GM15510 (cell line): ENCODE results near the gene FBF1.

Experiments
- POLR2A ChIP-seq: IDR thresholded peaks from 3 replicates; pipeline ENCODE4 v1.6.1; 2011; ENCODE audit warnings: borderline replicate concordance; ENCODE audit not compliant: insufficient read length; ENCODE audit errors: extremely low read depth

FBF1 gene

DNA sequence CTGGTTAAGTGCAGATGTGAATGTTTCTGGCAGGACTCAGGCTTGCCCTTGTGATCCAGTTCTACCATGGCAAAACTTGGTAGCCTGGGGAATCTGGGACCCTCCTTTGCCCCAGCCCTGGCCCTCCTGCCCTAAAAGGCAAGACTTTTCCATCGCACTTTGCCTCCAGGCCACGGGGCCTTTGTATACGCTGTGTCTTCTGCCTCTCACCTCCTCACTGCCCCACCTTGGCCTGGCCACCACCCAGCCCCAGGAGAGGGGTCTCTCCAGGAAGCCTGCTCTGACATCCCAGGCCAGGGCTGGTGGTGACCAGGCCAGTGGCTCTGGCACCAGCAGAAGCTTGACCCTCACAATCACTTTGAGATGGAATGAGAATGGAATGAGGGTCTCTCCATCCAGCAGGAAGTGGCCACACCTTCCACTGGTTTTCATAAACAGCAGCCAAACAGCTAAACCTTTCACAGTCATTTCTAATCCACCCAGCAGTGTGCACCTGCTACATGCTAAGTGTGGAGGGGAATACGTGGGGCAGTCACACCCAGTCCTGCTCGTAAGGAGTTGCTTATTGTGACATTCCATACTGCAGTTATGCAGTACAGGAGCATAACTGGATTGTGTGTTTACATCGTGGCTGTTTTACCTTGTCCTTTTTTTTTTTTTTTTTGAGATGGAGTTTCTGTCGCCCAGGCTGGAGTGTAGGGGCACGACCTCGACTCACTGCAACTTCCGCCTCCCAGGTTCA is 34.5 kb downstream of the FBF1 start:
- no peak for TF ChIP-seq POLR2A

DNA sequence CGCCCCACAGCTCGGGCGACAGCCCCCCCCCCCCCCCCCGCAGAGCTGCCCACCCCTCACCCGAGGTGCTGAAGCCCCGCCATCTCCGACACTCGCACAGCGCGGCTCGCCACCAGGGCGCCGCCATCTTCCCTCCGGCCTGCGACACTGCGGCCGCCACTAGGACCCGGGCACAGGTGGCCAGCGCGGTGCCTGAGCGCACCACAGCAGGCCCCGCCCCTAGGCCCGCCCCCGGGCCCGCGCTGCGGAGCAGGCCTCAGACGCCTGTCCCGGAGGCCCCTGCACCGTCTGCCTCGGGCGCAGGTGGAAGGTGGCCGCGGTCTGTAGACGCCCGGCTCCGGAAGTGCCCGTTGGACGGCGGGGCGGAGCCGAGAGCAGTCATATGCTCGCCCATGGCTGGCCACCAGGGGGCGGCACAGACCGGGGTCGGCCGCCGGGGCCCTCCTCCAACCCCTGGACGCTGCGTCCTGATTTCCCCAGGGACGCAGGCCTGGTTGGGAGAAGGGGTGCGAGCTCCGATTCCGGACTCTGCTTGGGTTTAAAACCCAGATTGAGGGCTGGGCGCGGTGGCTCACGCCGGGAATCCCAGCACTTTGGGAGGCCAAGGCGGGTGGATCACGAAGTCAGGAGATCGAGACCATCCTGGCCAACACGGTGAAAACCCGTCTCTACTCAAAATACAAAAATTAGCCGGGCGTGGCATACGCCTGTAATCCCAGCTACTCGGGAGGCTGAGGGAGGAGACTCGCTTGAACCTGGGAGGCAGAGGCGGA is 35.9 kb downstream of the FBF1 start, which contains the start of gene MRPL38:
MRPL38 (minus strand) TSS at position 136 of the 773 bp plus-strand sequence; CDS start at position 127, 9 bp downstream.
- TF ChIP-seq POLR2A: peak; percentile 83

DNA sequence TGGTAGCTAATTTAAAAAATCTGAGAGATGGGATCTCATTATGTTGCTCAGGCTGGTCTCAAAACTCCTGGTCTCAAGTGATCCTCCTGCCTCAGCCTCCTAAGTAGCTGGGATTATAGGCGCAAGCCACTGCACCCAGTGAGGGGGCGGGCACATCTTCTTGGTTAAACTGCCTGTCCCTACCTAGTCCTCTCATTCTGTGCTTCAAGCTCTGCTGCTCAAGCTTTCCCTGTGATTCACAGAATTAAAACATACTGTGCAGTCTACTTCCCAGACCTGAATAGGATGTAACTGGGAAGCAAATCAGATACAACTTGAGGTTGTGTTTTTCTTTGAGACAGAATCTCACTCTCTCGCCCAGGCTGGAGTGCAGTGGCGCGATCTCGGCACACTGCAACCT is 38.4 kb downstream of the FBF1 start:
- no peak for TF ChIP-seq POLR2A

DNA sequence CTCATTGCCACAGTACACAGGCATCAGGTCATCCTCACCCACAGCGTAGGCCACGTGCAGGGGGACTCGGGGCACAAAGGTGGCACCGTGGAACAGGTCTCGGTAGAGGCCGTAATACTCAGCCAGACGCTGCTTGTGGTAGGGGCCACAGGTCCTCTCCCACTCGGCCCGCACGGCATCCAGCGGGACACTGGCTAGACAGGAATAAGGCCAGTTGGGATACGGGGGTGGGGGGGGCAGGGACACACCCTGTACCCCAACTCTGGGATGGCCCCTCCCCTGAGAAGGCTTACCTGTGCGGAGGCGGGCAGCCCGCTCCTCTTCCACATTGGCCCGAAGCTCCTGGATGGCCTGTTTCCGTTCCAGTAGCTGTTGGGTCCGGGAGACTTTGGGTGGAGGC is 39.1 kb downstream of the FBF1 start:
- TF ChIP-seq POLR2A: no peak

DNA sequence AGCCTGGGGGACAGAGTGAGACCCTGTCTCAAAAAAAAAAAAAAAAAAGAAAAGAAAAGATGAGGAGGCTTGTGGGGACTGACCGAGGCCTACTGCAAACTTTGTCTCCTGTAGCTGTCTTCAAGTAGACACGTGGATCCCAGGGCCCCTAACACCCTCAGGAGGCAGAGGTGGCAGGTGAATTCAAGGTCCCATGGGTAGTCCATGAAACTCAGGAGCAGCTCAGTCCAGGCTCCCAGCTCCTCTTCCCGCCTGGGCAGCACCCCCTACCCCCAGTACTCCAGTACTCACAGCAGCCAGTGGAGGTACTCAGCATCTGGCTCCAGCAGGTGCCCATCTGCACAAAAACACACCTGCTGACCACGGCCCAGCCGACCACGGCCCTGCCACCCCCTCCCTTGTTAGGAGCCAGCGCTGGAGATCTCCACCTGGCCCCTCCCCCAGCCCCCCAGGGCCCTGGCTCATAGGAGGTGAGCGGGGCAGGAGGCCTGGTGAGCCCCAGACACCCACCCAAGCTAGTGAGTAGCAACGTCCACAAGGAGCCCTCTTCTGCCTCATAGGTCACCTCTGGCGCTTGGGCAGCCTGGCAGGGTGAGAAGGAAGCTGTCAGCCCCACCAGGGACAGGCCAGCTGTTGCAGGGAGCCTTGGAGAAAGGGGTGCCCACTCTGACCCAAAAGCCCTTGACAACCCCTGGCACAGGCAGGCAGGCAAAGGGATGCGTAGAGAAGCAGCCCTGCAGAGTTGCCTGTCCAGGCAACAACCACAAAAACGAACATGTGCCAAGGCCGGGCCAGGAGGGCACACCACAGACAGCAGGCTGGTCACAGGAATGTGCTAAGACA is 39.9 kb downstream of the FBF1 start:
- no peak for TF ChIP-seq POLR2A

DNA sequence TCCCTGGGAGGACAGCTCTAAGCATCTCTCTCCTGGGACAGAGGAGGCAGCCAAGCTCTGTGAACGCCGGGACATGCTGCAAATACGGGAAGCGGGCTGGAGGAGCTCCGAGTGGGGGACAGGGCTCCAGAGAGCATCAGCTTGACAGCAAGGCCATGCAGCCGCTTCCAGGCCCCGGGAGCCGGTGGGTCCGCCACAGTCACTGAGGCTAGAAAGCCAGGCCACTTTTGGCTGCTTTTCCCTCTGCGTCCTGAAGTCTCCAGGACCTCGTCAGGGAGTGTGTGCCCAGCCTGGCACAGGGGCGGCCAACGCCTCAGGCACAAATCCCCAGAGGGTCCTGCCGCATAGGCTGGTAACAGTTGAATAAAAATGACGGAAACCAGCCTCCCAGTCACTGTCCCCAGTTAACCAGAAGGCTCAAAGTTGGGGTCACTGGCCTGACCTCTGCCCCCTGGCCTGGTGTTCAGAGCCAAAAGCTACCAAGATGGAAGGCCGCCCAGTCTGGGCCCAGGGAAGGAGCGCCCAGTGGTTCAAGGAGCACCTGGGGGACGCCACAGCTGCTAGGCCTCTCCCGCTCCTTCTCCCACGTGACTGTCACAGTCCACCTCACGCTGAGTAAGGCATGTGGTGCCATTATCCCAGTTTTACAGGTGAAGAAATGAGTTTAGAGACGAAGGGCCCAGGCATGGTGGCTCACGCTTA is 40.9 kb downstream of the FBF1 start:
- TF ChIP-seq POLR2A: no peak

DNA sequence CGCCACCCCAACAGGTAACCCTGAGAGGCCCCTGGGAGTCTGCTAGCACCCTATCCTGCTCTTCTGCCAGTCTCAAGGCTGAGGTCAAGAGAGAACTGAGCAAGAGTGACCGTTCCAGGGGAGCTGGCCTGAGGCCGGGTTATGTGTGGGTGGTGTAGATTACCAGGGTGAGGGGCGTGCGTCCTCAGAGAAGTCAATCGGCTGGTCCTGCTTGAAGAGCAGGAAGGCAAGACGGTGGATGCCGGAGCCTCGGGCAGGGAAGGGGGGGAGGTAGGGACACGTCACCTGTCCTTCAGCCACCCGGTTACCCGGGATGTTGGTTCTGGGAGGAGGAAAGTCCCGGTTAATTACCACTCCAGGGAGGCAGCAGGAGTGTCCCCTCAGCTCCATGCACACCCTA is 41.5 kb downstream of the FBF1 start:
- TF ChIP-seq POLR2A: no peak

DNA sequence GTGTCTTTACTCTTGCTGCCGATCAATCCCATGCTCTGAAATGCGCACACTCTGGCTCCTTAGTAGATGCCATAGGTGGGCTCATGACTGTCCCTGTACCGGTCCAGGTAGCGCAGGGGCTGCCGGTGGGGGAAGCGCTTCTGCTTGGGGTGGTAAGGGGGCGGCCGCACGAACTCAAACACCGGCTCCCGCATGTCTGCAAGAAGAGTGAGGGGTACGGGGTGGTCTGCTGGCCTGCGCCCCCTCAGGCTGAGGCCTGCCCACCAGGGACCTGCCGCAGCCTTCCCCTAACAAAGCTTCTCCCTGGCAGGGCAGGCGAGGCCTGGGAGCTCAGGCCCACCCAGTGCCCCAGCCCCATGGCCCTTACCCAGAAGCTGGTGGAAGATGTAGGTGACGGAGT is 42.1 kb downstream of the FBF1 start:
- no peak for TF ChIP-seq POLR2A

DNA sequence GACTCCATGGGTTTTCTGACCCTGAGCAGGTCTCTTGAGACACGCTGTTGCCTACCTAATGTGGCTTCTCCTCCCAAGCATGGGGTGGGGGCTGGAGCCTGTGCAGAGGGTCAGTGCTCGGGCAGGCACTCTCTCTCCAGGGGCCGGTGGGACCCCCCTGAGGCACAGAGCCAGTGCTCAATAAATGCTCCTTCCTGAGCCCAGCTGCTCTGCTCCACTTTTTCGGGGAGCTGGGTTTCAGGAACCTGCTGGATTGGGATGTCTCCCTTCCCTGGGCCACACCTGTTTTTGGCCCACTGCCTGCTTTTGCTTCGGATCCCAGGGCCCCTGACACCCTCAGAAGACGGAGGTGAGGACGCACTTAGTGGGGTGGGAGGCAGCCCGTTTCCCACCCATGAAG is 42.8 kb downstream of the FBF1 start:
- TF ChIP-seq POLR2A: no peak

DNA sequence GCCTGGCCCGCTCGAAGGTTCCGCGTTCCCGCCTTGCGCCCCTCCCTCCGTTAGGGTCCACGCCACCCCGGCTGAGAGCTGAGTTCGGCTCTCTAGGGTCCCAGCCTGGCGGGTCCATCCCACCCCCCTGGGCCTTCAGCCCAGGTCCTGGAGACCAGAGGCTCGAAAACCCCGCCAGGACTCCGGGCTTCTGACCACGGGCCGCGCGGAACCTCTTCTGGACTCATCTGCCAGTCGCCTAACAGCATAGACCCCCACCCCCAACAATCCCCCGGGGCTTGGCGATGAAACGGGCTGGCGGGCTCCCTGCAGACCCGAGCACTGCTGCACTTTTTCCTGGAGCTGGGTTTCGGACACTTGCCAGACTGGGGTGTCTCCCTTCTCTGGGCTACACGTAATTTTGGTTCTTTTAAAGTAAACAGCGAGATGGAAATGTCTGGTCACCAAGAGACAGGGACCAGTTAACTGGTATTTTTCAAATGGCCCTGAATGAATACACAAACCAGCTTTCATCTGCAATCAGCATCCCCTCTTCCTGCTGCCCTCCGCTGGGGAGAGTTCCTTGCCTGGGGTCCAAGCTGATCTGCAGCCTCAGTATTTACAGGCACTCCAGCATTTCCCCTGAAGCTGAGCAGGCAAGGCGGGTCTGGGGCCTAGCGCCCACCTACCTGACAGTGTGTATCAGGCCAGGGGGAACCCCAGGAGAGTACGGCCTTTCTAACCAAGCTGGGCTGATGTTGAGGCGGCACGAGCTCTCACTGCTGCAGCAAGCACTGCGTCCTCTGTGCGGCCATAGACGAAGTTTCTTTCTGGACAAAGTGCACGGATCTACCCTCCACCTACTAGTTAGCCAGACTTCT is 43.5 kb downstream of the FBF1 start:
- TF ChIP-seq POLR2A: no peak

DNA sequence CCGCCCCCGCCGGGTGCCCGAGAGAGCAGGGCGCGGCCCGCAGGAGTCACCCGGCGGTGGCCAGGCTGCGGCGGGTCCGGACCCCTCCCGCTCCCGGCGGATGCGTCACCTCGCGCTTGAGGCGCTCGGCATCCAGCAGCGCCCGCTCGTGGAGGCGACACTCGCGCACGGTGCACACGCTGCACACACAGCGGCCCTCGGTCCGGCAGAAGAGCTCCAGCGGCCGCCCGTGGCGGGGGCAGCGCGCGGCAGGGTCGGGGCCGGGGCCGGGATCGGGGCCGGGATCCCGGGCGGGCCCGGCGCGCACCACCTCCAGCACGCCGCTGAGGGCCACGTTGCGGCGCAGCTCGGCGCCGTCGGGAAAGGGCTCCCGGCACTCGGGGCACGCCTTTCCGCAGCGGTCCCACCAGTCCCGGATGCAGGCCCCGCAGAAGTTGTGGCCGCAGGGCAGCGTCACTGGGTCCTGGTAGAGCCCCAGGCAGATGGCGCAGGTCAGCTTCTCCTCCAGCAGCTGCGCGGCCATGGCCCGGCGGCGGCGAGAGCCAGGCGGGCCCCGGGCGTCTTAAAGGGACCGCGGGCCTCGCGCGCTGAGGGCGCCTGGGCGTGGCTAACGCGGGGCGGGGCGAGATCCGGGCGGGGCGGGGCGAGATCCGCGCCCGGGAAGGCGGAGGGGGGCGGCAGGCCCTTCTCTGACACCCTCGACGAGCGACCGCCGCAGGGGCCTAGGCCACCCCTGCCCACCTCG is 44.3 kb downstream of the FBF1 start, which contains the start of gene TRIM65:
TRIM65 (minus strand) TSS at position 537 of the 745 bp plus-strand sequence; CDS start at position 523, 14 bp downstream.
- TF ChIP-seq POLR2A: peak; percentile 81

DNA sequence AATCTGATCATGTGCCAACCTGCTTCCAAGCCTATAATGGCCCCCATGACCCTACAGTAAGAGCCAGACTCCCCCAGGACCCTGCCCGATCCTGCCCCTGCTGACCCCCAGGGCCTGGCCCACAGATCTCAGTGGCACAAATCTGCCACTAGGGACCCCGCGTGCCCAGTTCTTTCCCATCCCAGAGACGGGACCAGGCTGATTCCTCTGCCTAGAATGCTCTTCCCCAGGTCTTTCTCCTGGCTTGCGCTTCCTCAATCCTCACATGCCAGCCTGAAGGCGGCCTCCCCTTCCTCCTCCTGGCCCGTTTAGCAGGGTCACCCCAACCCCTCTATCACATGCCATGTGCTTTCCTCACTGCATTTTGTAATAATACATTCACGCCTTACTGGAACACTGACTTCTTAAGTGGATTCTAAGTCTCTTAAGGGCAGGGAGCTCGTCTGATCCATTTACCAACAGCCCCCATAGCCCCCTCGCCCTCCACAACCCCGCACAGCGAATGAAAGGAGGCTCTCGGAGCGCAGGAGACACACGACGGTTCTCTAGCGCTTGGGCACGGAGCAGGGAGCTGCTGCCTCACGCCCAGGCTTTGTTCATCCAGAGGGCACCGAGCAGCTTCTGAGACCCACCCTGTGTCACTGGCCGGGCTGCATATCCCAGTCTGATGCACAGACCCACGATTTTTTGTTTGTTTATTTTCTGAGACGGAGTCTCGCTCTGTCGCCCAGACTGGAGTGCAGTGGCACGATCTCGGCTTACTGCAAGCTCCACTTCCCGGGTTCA is 45.3 kb downstream of the FBF1 start:
- TF ChIP-seq POLR2A: no peak
